ENCODE results near the gene CEACAM3.

CEACAM3 gene

GRCh38 chr19:41813911-41814310 lies 17.5 kb downstream of the CEACAM3 start:
- no peak overlapping the region for H3K4me3 ChIP-seq (ENCODE audit: low read length)
- DNase-seq (ENCODE audit: low read depth) = no peak
- TF ChIP-seq CTCF (IDR thresholded peaks at IDR 0.05; ENCODE audit: insufficient read depth, low read depth, low read length, missing control alignments) = no peak

- TF ChIP-seq CTCF (IDR thresholded peaks at IDR 0.05; ENCODE audit: insufficient read depth, low read depth, low read length, missing control alignments) = no peak
- DNase-seq (ENCODE audit: low read depth) = no peak
These were observed 18.9 kb downstream of the CEACAM3 start for GRCh38 chr19:41815301-41815700.

GRCh38 chr19:41816761-41817160 lies 20.4 kb downstream of the CEACAM3 start:
- DNase-seq (ENCODE audit: low read depth) = no peak
- no peak for TF ChIP-seq CTCF (IDR thresholded peaks at IDR 0.05; ENCODE audit: insufficient read depth, low read depth, low read length, missing control alignments)

More at GRCh38 chr19:41815301-41815700, 18.9 kb downstream of the CEACAM3 start:
- no peak overlapping the region for H3K4me3 ChIP-seq (ENCODE audit: low read length)

GRCh38 chr19:41821003-41821735 lies 24.8 kb downstream of the CEACAM3 start:
- TF ChIP-seq CTCF (IDR thresholded peaks at IDR 0.05; ENCODE audit: insufficient read depth, low read depth, low read length, missing control alignments) = peak; percentile 74
- no peak overlapping the region for H3K4me3 ChIP-seq (ENCODE audit: low read length)
- DNase-seq (ENCODE audit: low read depth) = peak; percentile 63

More at GRCh38 chr19:41816761-41817160, 20.4 kb downstream of the CEACAM3 start:
- no peak overlapping the region for H3K4me3 ChIP-seq (ENCODE audit: low read length)

GRCh38 chr19:41837981-41838708 lies 41.8 kb downstream of the CEACAM3 start:
- no peak for TF ChIP-seq CTCF (IDR thresholded peaks at IDR 0.05; ENCODE audit: insufficient read depth, low read depth, low read length, missing control alignments)
- DNase-seq (ENCODE audit: low read depth) = no peak
- H3K4me3 ChIP-seq (ENCODE audit: low read length) = no peak overlapping the region

DNA sequence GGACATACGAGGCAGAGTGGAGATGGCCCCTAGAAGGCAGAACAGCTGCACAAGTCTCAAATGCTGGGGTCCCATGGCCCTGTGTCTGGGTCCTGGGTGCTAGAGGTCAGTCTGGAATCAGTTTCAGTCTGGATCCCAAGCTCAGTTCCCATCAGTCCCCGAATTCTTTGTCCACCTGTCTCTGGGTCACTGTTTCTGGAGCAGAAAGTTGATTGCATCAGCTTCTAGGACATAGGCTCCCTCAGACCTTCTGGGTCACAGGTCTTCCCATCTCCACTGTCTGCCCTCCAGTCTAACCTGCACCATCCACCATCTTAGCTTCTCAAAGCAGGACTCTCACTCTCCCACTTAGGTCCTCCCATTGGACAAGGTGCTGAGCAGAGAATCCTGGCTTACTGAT lies 42.8 kb downstream of the CEACAM3 start:
- TF ChIP-seq CTCF (IDR thresholded peaks at IDR 0.05; ENCODE audit: insufficient read depth, low read depth, low read length, missing control alignments) = no peak
- no peak overlapping the region for H3K4me3 ChIP-seq (ENCODE audit: low read length)
- DNase-seq (ENCODE audit: low read depth) = no peak
